Astrocyte (in vitro differentiated cells and primary cell): ENCODE data around the gene LAYN.

ENCODE experiments used
- CTCF ChIP-seq: IDR thresholded peaks from 2 replicates; pipeline ENCODE4 v1.5.1; 2011; ENCODE audit warnings: low read depth, mild to moderate bottlenecking, inconsistent platforms, low read length, moderate library complexity; ENCODE audit not compliant: insufficient read depth
- EZH2 ChIP-seq: IDR thresholded peaks from 2 replicates; pipeline ENCODE4 v1.6.1; 2012; ENCODE audit warnings: mild to moderate bottlenecking, low read length, inconsistent platforms; ENCODE audit not compliant: insufficient read depth

- TF ChIP-seq CTCF (no peak), EZH2 (no peak)
Observed at GRCh38 chr11:111522426-111522825, 18.1 kb upstream of the LAYN start.
